Naive thymus-derived CD4-positive, alpha-beta T cell (primary cell): ENCODE measurements around the gene ELAVL1. TPM values are rescaled to one million over a fixed set of nuclear protein-coding genes. Genes with fewer than 3 reads are reported as not detected.

Source experiments
- ATAC-seq: fragments of 150-1000 bp; cut with Tn5 transposase; 2 replicates; pipeline ENCODE4 v1.10.0; 2021; ENCODE audit warnings: mild to moderate bottlenecking, moderate library complexity
- CTCF ChIA-PET: fragments of 350-600 bp; sonication (Branson Sonifier 250); formaldehyde crosslinking; loops from one replicate; lab custom pipeline; 2021; ENCODE audit warnings: antibody characterized with exemption; lab: Charles Lee
- POLR2A ChIA-PET: fragments of 350-600 bp; sonication (Branson Sonifier 250); formaldehyde crosslinking; loops from one replicate; lab custom pipeline; 2021; ENCODE audit warnings: antibody characterized with exemption, inconsistent platforms; lab: Charles Lee
- DNase-seq, 9 donors: peaks; one replicate each; pipeline versions ENCODE4 v3.0.0 to v3.0.0-alpha.2; 2020 to 2022; ENCODE audit warnings: mixed read lengths in 1 of 9
- H3K27ac ChIP-seq: one replicate; pipeline ENCODE4 v1.7.0; 2013; ENCODE audit warnings: mild to moderate bottlenecking, low read depth, low read length, moderate library complexity
- H3K27me3 ChIP-seq, 2 donors: one replicate each; pipeline ENCODE4 v1.7.0; 2013; ENCODE audit warnings: low read length in 2 of 2, mild to moderate bottlenecking in 2 of 2, moderate library complexity in 2 of 2; ENCODE audit not compliant: control insufficient read depth in 2 of 2, insufficient read depth in 2 of 2
- H3K36me3 ChIP-seq, 3 experiments: 1 replicate in 2 of 3; 2 replicates in 1 of 3; pipeline ENCODE4 v1.7.0; 2013; ENCODE audit warnings: low read length in 3 of 3, mild to moderate bottlenecking in 3 of 3, moderate library complexity in 1 of 3; ENCODE audit not compliant: insufficient read depth in 3 of 3, control insufficient read depth in 2 of 3
- H3K4me1 ChIP-seq, 2 donors: one replicate each; pipeline ENCODE4 v1.7.0; 2013; ENCODE audit warnings: low read length in 2 of 2, mild to moderate bottlenecking in 2 of 2, moderate library complexity in 1 of 2; ENCODE audit not compliant: control insufficient read depth in 2 of 2, insufficient read depth in 2 of 2
- H3K4me3 ChIP-seq: 2 replicates; pipeline ENCODE4 v1.7.0; 2013; ENCODE audit warnings: mild to moderate bottlenecking, low read length
- H3K9me3 ChIP-seq, 3 experiments: 1 replicate in 2 of 3; 2 replicates in 1 of 3; pipeline ENCODE4 v1.7.0; 2013; ENCODE audit warnings: low read length in 3 of 3; ENCODE audit not compliant: control insufficient read depth in 2 of 3
- H3K27ac Mint-ChIP-seq, 9 donors: one replicate each; pipeline ENCODE4 v1.8.0; 2020 to 2022; ENCODE audit warnings: mixed read lengths in 9 of 9, mild to moderate bottlenecking in 8 of 9, moderate library complexity in 5 of 9, inconsistent platforms in 2 of 9
- H3K27me3 Mint-ChIP-seq, 5 donors: one replicate each; pipeline ENCODE4 v1.8.0; 2021 to 2022; ENCODE audit warnings: mixed read lengths in 5 of 5, mild to moderate bottlenecking in 1 of 5
- H3K36me3 Mint-ChIP-seq, 5 donors: one replicate each; pipeline ENCODE4 v1.8.0; 2020 to 2022; ENCODE audit warnings: mixed read lengths in 5 of 5, mild to moderate bottlenecking in 3 of 5, inconsistent platforms in 1 of 5
- H3K4me1 Mint-ChIP-seq, 7 donors: one replicate each; pipeline ENCODE4 v1.8.0; 2020 to 2022; ENCODE audit warnings: mixed read lengths in 7 of 7, mild to moderate bottlenecking in 3 of 7, inconsistent platforms in 1 of 7
- H3K4me3 Mint-ChIP-seq, 10 donors: one replicate each; pipeline ENCODE4 v1.8.0; 2020 to 2022; ENCODE audit warnings: mild to moderate bottlenecking in 10 of 10, mixed read lengths in 10 of 10, moderate library complexity in 6 of 10, inconsistent platforms in 2 of 10
- H3K9me3 Mint-ChIP-seq, 11 donors: one replicate each; pipeline ENCODE4 v1.8.0; 2020 to 2022; ENCODE audit warnings: mixed read lengths in 11 of 11, mild to moderate bottlenecking in 4 of 11, inconsistent platforms in 1 of 11, moderate library complexity in 1 of 11
- intact Hi-C, 2 donors: fragments of 100-400 bp; cut with micrococcal nuclease; formaldehyde crosslinking; loops; one replicate each; pipeline ENCODE4 v1.15.1; 2023
- polyA plus RNA-seq, 2 donors: library from polyadenylated mRNA; unstranded; fragments of 300-500 nt; fragmentation: Illumina TruSeq; gene quantifications; one replicate each; pipeline ENCODE4 v1.2.3, GENCODE V29; 2021
- total RNA-seq, 6 experiments: library from RNA in 5 of 6; stranded (reverse) in 5 of 6; gene quantifications; 1 replicate in 5 of 6; 2 replicates in 1 of 6; pipeline ENCODE4 v1.2.3 and lab custom pipeline; 2021 to 2026

The ELAVL1 gene
- total and polyA plus RNA-seq, 7 experiments from 2014 or later, result 32.4 to 117 (median 49.6) TPM

DNA sequence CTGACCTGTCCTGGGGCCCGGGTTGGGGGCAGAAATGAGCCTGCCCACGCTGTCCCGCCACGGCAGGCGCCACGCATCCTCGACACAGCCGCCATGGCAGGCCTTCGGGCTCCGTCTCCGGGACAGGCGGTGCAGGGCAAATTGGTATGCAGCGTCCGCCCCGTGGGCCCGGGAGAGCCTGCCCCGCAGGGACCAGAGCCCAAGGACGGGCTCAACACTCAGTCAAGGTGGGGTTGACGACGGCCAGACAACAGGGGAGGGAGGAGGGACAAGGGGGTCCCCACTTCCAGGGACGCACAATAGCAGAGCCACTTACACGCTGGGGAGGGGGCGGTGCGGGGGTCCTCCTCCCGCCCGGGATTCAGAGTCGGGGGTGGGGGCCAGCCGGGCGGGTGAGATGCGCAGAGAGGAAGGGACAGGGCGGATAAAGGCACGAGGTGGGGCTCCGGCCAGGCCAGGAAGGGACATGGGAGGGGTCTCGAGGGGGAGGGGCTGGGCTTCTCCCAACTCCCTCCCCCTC is 80.7 kb downstream of the ELAVL1 start:
- intact Hi-C loops, result loop anchor here (1.0 to 10.0 kb wide), 9 partner anchors 21 to 1893 kb away; partner anchors contain the start of genes ALKBH7 (in 1 of the 2), FBXL12 (in 1 of the 2), MAP2K7 (in 1 of the 2) and PET100 (in 1 of the 2)
- ATAC-seq (no peak), DNase-seq (peak in 1 of 9 donors; percentile 15)
- Histone ChIP-seq H3K36me3 (peaks cover 0 to 18% (median 6%) of the 10 kb centered on the region in 3 experiments), H3K27ac (no peak overlapping the region), H3K9me3 (no peaks in the 10 kb centered on the region), H3K4me3 (no peak overlapping the region), H3K4me1 (peaks cover 16 to 17% of the 10 kb centered on the region in 2 donors), H3K27me3 (no peaks in the 10 kb centered on the region)
- POLR2A ChIA-PET, result interaction anchor here (1.2 kb wide), 1 partner anchor 10 kb away, joined by 4 read pairs; the partner anchor contains the start of gene TGFBR3L
- Mint-ChIP-seq H3K36me3 (peaks cover 0 to 11% (median 0%) of the 10 kb centered on the region in 5 donors), H3K27me3 (peaks cover under 1 to 4% (median 3%) of the 10 kb centered on the region in 5 donors), H3K4me1 (peaks cover 11 to 43% (median 27%) of the 10 kb centered on the region in 7 donors), H3K4me3 (peak overlapping the region in 3 of 10 donors; percentile 62 to 83 (median 80)), H3K9me3 (peaks cover 0 to under 1% (median 0%) of the 10 kb centered on the region in 11 donors), H3K27ac (peak overlapping the region in 2 of 9 donors; percentile 72 to 86)
- CTCF ChIA-PET, result interaction anchor here (0.7 to 0.8 kb wide), 2 partner anchors 20 to 56 kb away, joined by 3 read pairs; no protein-coding TSS in a partner anchor

- Mint-ChIP-seq H3K27me3 (peaks cover 4 to 7% (median 6%) of the 10 kb centered on the region in 5 donors), H3K4me3 (peak overlapping the region in 9 of 10 donors; percentile 23 to 80 (median 57)), H3K4me1 (peaks cover 15 to 44% (median 30%) of the 10 kb centered on the region in 7 donors), H3K9me3 (peaks cover 0 to 3% (median 0%) of the 10 kb centered on the region in 11 donors), H3K36me3 (peaks cover 0 to 11% (median 0%) of the 10 kb centered on the region in 5 donors), H3K27ac (peak overlapping the region in 1 of 9 donors; percentile 76)
- ChIA-PET CTCF (interaction anchor here (0.7 to 0.8 kb wide), 2 partner anchors 21 to 55 kb away, joined by 3 read pairs; no protein-coding TSS in a partner anchor), POLR2A (interaction anchor here (0.7 to 1.2 kb wide), 2 partner anchors 10 to 19 kb away, joined by 3 to 4 read pairs; partner anchors contain the start of genes TGFBR3L and TIMM44)
- H3K4me3 ChIP-seq, result no peak overlapping the region
- intact Hi-C loops, result loop anchor here (5.0 to 10.0 kb wide), 7 partner anchors 297 to 1893 kb away; partner anchors contain the start of genes ALKBH7 (in 1 of the 2), FBXL12 (in 1 of the 2), PET100 (in 1 of the 2) and RAB11B (in 1 of the 2)
- peaks cover 19 to 20% of the 10 kb centered on the region in 2 donors for H3K4me1 ChIP-seq
- H3K27me3 ChIP-seq, result no peaks in the 10 kb centered on the region
- ATAC-seq (no peak), DNase-seq (no peak)
- no peak overlapping the region for H3K27ac ChIP-seq
- H3K36me3 ChIP-seq, result peaks cover 0 to 18% (median 6%) of the 10 kb centered on the region in 3 experiments
- no peaks in the 10 kb centered on the region for H3K9me3 ChIP-seq
These were observed 81.2 kb downstream of the ELAVL1 start for GRCh38 chr19:7924241-7924640.

DNA sequence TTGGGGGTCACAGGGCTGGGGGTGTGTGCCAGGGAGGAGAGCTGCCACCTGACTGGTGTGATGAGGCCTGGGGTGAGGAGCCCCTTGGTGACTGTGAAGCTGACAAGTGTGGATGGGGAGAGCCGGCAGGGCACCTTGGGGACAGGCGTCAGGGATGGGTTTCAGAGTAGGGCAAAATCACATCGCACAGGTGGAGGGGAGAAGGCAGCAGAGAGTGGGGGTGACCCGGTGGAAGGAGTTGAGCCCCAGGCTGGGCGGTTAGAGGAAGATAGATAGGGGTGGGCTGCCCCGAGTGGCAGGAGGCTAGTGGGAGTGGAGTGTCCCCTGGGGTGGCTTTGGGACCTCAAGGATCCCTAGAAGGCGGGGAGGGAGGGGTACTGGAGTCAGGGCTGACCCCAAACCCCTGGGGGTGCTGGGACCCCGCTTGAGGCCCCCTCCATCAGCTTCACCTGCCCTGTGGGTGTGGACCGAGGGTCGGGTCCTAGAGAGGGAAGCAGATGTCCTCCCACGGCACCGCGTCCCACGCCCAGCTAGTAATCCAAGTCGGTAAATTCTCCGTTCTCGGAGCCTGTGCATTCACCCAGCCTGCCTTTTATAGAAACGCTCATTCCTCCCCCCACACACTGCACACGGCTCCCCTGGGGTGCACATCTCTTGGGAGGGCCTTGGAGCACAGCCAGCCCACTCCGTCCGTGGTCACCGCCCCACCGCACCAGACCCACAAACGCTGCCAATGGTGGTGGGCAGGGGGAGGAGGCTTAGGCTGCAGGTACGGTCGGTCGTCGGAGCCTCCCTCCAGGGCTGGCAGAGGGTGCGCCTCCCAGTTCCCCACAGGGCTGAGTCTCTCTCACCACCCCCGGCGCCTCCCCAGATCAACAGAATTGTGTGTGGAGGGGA is 81.9 kb downstream of the ELAVL1 start:
- no peak for DNase-seq
- ChIA-PET POLR2A (interaction anchor here (0.7 to 1.2 kb wide), 3 partner anchors 9 to 70 kb away, joined by 3 to 4 read pairs (median 3); partner anchors contain the start of genes TGFBR3L and TIMM44), CTCF (interaction anchor here (0.7 to 0.8 kb wide), 2 partner anchors 22 to 55 kb away, joined by 3 read pairs; no protein-coding TSS in a partner anchor)
- H3K4me3 ChIP-seq, result no peak overlapping the region
- H3K9me3 ChIP-seq, result no peaks in the 10 kb centered on the region
- H3K4me1 ChIP-seq, result peaks cover 19 to 20% of the 10 kb centered on the region in 2 donors
- Mint-ChIP-seq H3K27ac (peak overlapping the region in 2 of 9 donors; percentile 25 to 56), H3K36me3 (peaks cover 0 to 11% (median 0%) of the 10 kb centered on the region in 5 donors), H3K9me3 (peaks cover 0 to 3% (median 0%) of the 10 kb centered on the region in 11 donors), H3K4me3 (peak overlapping the region in 7 of 10 donors; percentile 11 to 80 (median 29)), H3K27me3 (peaks cover 4 to 8% (median 6%) of the 10 kb centered on the region in 5 donors), H3K4me1 (peaks cover 15 to 38% (median 30%) of the 10 kb centered on the region in 7 donors)
- H3K27ac ChIP-seq, result no peak overlapping the region
- peaks cover 0 to 18% (median 6%) of the 10 kb centered on the region in 3 experiments for H3K36me3 ChIP-seq
- H3K27me3 ChIP-seq, result peaks cover 0 to 4% of the 10 kb centered on the region in 2 donors
- intact Hi-C loops, result loop anchor here (5.0 to 10.0 kb wide), 7 partner anchors 296 to 1894 kb away; partner anchors contain the start of genes ALKBH7 (in 1 of the 2), FBXL12 (in 1 of the 2), PET100 (in 1 of the 2) and RAB11B (in 1 of the 2)
- ATAC-seq, result no peak

DNA sequence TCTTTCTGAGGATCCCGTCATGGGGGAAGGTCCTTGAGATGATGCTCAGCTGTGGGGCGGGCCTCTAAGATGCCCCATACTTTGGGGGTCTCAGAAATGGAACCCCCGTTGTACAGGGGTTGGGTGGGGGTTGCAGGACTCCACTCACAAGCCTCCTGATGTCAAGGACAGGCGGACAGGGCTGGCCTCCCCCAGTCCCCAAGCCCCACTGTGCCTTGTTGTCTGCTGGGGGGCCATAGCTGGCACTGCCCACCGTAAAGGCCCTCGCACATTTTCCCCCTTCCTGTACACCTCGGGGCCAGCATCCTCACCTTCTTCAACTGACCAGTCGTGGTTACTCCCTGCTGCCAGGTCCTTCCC is 82.6 kb downstream of the ELAVL1 start:
- peak overlapping the region in 5 of 10 donors; percentile 7 to 32 (median 15) for H3K4me3 Mint-ChIP-seq
- H3K27ac ChIP-seq, result no peak overlapping the region

GRCh38 chr19:7921967-7922835 is 83.2 kb downstream of the ELAVL1 start:
- peaks cover 6 to 17% (median 12%) of the 10 kb centered on the region in 5 donors for H3K27me3 Mint-ChIP-seq
- ChIA-PET CTCF (interaction anchor here (1.6 to 2.8 kb wide), 4 partner anchors 9 to 22 kb away, joined by 5 to 14 read pairs (median 9); partner anchors contain the start of genes MAP2K7 and TIMM44), POLR2A (interaction anchor here (1.0 to 5.7 kb wide), 3 partner anchors 21 to 69 kb away, joined by 3 to 38 read pairs (median 3); partner anchors contain the start of gene TIMM44)
- H3K4me1 Mint-ChIP-seq, result peaks cover 15 to 45% (median 36%) of the 10 kb centered on the region in 7 donors
- ATAC-seq, result no peak
- DNase-seq, result no peak
- Histone ChIP-seq H3K27ac (no peak overlapping the region), H3K9me3 (no peaks in the 10 kb centered on the region), H3K4me1 (peaks cover 20 to 29% of the 10 kb centered on the region in 2 donors), H3K27me3 (peaks cover 0 to 16% of the 10 kb centered on the region in 2 donors), H3K36me3 (peaks cover 0 to 18% (median 6%) of the 10 kb centered on the region in 3 experiments), H3K4me3 (peak overlapping the region; percentile 86)
- H3K36me3 Mint-ChIP-seq, result peaks cover 0 to 11% (median 0%) of the 10 kb centered on the region in 5 donors
- H3K4me3 Mint-ChIP-seq, result peak overlapping the region in 9 of 10 donors; percentile 11 to 60 (median 47)
- peak overlapping the region in 2 of 9 donors; percentile 33 to 48 for H3K27ac Mint-ChIP-seq
- intact Hi-C loops, result loop anchor here (2.0 to 10.0 kb wide), 10 partner anchors 295 to 1895 kb away; partner anchors contain the start of genes ALKBH7 (in 1 of the 2), CD320 (in 1 of the 2), FBXL12 (in 1 of the 2) and PET100 (in 1 of the 2)
- H3K9me3 Mint-ChIP-seq, result peaks cover 0 to 3% (median 0%) of the 10 kb centered on the region in 11 donors

More for the DNA sequence above, 82.6 kb downstream of the ELAVL1 start:
- Mint-ChIP-seq H3K27me3 (peaks cover 6 to 15% (median 12%) of the 10 kb centered on the region in 5 donors), H3K27ac (peak overlapping the region in 1 of 9 donors; percentile 25), H3K9me3 (peaks cover 0 to 3% (median 0%) of the 10 kb centered on the region in 11 donors), H3K4me1 (peaks cover 15 to 43% (median 36%) of the 10 kb centered on the region in 7 donors), H3K36me3 (peaks cover 0 to 11% (median 0%) of the 10 kb centered on the region in 5 donors)
- Histone ChIP-seq H3K4me1 (peaks cover 20 to 23% of the 10 kb centered on the region in 2 donors), H3K9me3 (no peaks in the 10 kb centered on the region), H3K36me3 (peaks cover 0 to 18% (median 6%) of the 10 kb centered on the region in 3 experiments), H3K4me3 (no peak overlapping the region), H3K27me3 (peaks cover 0 to 11% of the 10 kb centered on the region in 2 donors)
- ChIA-PET POLR2A (interaction anchor here (1.2 kb wide), 1 partner anchor 69 kb away, joined by 3 read pairs; no protein-coding TSS in a partner anchor), CTCF (interaction anchor here (1.6 kb wide), 1 partner anchor 22 kb away, joined by 5 read pairs; no protein-coding TSS in a partner anchor)
- no peak for ATAC-seq
- intact Hi-C loops, result loop anchor here (5.0 to 10.0 kb wide), 7 partner anchors 296 to 1894 kb away; partner anchors contain the start of genes ALKBH7 (in 1 of the 2), FBXL12 (in 1 of the 2), PET100 (in 1 of the 2) and RAB11B (in 1 of the 2)
- no peak for DNase-seq
